Testis (tissue), 3 donors: ENCODE results near the gene CLIP1. TPM values are rescaled to one million over a fixed set of nuclear protein-coding genes. Genes with fewer than 3 reads are reported as not detected.

ENCODE experiments used
- DNase-seq: peaks from one replicate; pipeline ENCODE4 v3.0.0-alpha.2; 2019
- H3K27ac ChIP-seq, 2 donors: fragments of 200-600 bp; sonication (generic); one replicate each; pipeline ENCODE4 v1.5.1; 2019
- H3K27me3 ChIP-seq: fragments of 200-600 bp; sonication (generic); one replicate; pipeline ENCODE4 v1.5.1; 2019
- H3K36me3 ChIP-seq: fragments of 200-600 bp; sonication (generic); one replicate; pipeline ENCODE4 v1.5.1; 2017; ENCODE audit warnings: low read depth; ENCODE audit errors: missing control alignments
- H3K4me1 ChIP-seq: fragments of 200-600 bp; sonication (generic); one replicate; pipeline ENCODE4 v1.5.1; 2019
- H3K4me3 ChIP-seq, 2 donors: fragments of 200-600 bp; sonication (generic); one replicate each; pipeline ENCODE4 v1.5.1; 2017 to 2019
- H3K9me3 ChIP-seq: fragments of 200-600 bp; sonication (generic); one replicate; pipeline ENCODE4 v1.5.1; 2017
- CTCF ChIP-seq, 3 experiments: fragments of 450-650 bp in 2 of 3; fragments of 200-600 bp in 1 of 3; sonication (generic) in 1 of 3; IDR thresholded peaks; one replicate each; pipeline ENCODE4 v1.5.1; 2016 to 2019; ENCODE audit warnings: antibody characterized with exemption in 3 of 3, mild to moderate bottlenecking in 2 of 3, moderate library complexity in 1 of 3
- POLR2A ChIP-seq: fragments of 450-650 bp; IDR thresholded peaks from one replicate; pipeline ENCODE4 v1.6.1; 2017; ENCODE audit warnings: antibody characterized with exemption, mild to moderate bottlenecking, moderate library complexity
- WGBS, 2 donors: methylation state at CpG; one replicate each; pipeline ENCODE4 v1.1.5; 2018; 5-methylcytosine and 5-hydroxymethylcytosine counted together
- intact Hi-C: fragments of 100-400 bp; cut with DNase I; formaldehyde crosslinking; loops from one replicate; pipeline ENCODE4 v1.15.1; 2023; ENCODE audit warnings: low total_unique reads
- polyA plus RNA-seq: library from polyadenylated mRNA; stranded (reverse); fragments of 350-450 nt; fragmentation: Illumina TruSeq; extraction: RNeasy Lipid Tissue Mini Kit (QIAGEN cat#74804); gene quantifications from one replicate; pipeline ENCODE4 v1.2.3, GENCODE V29; 2014; ENCODE audit warnings: low read depth, low replicate concordance; ENCODE audit not compliant: insufficient read depth
- total RNA-seq, 2 donors: library from RNA; depleted of rRNA; stranded (reverse); fragments of >200 nt; gene quantifications; one replicate each; pipeline ENCODE4 v1.2.3, GENCODE V29; 2016

The CLIP1 gene
- total and polyA plus RNA-seq, 3 donors from 2014 or later, result 25.1 to 66.5 (median 51.9) TPM

DNA sequence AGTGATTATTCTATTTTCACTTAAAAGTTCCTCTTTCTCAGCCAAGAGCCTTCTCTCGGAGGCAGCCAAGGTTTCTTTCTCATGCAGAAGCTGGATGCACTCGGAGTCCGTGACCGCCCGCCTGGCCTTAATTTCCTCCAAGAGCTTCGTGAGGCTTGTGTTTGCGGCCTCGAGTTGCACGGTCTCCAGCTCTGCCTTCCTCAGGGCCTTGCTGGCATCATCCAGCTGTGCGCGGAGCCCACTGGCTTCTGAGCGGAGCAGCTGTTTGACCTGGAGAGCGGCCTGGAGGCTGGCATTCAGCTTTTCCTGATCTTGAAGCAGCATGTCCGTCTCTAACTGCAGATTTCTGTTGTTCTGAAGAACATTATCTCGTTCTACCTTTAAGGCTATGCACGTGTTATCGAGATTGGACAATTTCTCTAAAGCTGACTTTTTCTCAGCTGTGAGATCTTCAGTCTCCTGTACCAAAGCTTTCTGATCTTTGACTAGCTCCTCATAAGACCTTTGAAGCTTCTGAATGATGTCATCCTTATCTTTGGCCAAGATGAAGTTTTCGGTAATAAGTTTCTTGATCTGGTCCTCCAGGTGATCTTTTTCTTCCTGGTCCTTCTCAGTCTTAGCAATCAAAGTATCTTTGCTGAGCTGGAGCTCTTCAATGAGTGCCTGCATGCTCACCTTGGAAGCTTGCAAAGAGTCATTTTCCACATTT lies 99.0 kb downstream of the CLIP1 start:
- TF ChIP-seq POLR2A (no peak), CTCF (IDR thresholded peaks at IDR 0.05) (no peak)
- Histone ChIP-seq H3K4me3 (no peak overlapping the region), H3K4me1 (no peaks in the 10 kb centered on the region), H3K9me3 (no peaks in the 10 kb centered on the region), H3K27ac (no peak overlapping the region), H3K27me3 (no peaks in the 10 kb centered on the region), H3K36me3 (no peaks in the 10 kb centered on the region)
- intact Hi-C loops, result no loop called here
- no peak for DNase-seq
- WGBS, 2 donors, result 97 to 98% methylated on average over 18 of the region's 18 CpGs

- WGBS, 2 donors, result 82 to 91% methylated on average over 8 of the region's 8 CpGs
- H3K27me3 ChIP-seq, result no peaks in the 10 kb centered on the region
- no peak for TF ChIP-seq CTCF (IDR thresholded peaks at IDR 0.05)
- no peak for TF ChIP-seq POLR2A
- H3K27ac ChIP-seq, result no peak overlapping the region
- H3K4me3 ChIP-seq, result no peak overlapping the region
- H3K9me3 ChIP-seq, result no peaks in the 10 kb centered on the region
- no peak for DNase-seq
- H3K4me1 ChIP-seq, result no peaks in the 10 kb centered on the region
- intact Hi-C loops, result no loop called here
- H3K36me3 ChIP-seq, result no peaks in the 10 kb centered on the region
Measured at GRCh38 chr12:122322501-122322900, 100.0 kb downstream of the CLIP1 start.

DNA sequence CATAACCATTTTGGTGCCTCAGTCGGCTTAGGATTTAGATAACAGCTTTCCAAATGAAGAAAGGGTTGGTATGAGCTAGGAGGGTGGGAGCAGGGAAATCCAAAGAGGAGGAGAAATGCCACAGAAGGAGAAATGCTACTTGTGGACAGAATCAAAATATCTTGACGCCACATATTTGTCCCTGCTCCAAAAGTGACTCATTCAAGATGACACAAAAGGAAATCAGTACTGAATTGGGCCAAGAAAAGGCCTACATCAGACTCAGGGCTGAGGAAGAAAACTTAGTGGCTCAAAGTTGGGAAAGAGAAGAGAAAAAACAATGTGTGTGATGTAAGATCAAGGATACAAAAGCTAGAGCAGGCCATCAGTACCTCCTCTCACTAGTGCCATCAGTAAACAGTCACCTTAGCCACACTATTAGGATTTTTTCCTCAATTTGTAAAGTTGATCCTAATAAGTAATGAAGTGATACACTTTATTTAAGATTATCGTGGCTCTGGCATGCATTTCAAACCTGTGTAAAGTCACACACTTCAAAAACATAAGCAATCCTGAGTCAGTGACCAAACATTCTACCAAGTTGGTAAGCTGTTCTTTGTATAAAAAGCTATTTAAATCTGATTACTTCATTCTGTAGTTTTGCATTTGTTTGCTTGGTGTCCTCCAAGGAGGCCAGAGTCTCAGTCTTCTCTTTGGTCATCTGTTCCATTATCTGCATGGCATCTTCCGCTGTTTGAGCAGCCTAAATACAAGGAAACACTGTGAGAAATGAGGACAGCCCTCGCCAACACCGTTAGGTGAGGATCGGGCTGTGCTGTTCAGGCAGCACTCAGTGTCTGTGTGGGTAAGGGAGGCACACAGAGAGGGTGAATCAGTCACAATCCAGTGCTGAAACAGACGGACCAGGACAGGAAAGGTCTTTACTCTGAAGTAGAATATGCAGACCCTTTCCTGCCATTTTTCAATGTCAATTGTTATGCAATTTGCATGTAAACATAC lies 103.6 kb downstream of the CLIP1 start:
- Histone ChIP-seq H3K9me3 (no peaks in the 10 kb centered on the region), H3K4me3 (no peak overlapping the region), H3K27me3 (no peaks in the 10 kb centered on the region), H3K4me1 (no peaks in the 10 kb centered on the region), H3K27ac (no peak overlapping the region), H3K36me3 (no peaks in the 10 kb centered on the region)
- TF ChIP-seq CTCF (IDR thresholded peaks at IDR 0.05) (no peak), POLR2A (no peak)
- 78 to 81% methylated on average over 8 of the region's 8 CpGs for WGBS, 2 donors
- DNase-seq, result no peak
- intact Hi-C loops, result no loop called here

GRCh38 chr12:122312926-122313325 lies 109.5 kb downstream of the CLIP1 start:
- no peak overlapping the region for H3K4me3 ChIP-seq
- no peaks in the 10 kb centered on the region for H3K27me3 ChIP-seq
- 84 to 86% methylated on average over 5 of the region's 5 CpGs for WGBS, 2 donors
- H3K4me1 ChIP-seq, result no peaks in the 10 kb centered on the region
- DNase-seq, result no peak
- intact Hi-C loops, result no loop called here
- H3K9me3 ChIP-seq, result no peaks in the 10 kb centered on the region
- H3K27ac ChIP-seq, result no peak overlapping the region
- TF ChIP-seq POLR2A, result no peak
- TF ChIP-seq CTCF (IDR thresholded peaks at IDR 0.05), result no peak
- H3K36me3 ChIP-seq, result no peaks in the 10 kb centered on the region
